ENCODE results near the gene SMIM21. TPM values are rescaled to one million over a fixed set of nuclear protein-coding genes. Genes with fewer than 3 reads are reported as not detected.

Gene SMIM21
- total RNA-seq = not detected in 2 replicates

DNA sequence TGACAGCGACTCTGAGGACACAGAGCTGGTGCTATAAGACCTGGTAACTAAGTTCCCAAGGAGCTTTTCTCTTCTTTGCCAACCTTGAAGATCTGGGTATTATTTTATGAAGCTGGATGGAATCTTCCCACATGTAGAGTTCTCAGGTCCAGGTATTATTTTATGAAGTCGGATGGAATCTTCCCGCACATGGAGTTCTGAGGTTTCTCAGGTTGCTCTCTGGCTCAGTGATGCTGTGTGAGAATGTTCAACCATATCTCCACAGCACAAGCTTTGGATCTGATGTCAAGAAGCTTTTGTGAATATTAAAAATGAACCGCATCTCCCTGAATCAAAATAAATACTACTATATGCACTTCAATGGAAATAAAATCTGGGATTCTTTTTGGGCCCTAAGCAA, at the start of gene SMIM21:
Gene SMIM21, minus strand, starts transcription at position 101 of the 400 bp plus-strand sequence. CDS start 140 bp downstream, outside the sequence.
- no peak for DNase-seq (ENCODE audit: extremely low read depth, low read depth, low spot score)

GRCh38 chr18:75475228-75475627, 47.7 kb upstream of the SMIM21 start:
- no peak for DNase-seq (ENCODE audit: extremely low read depth, low read depth, low spot score)

DNA sequence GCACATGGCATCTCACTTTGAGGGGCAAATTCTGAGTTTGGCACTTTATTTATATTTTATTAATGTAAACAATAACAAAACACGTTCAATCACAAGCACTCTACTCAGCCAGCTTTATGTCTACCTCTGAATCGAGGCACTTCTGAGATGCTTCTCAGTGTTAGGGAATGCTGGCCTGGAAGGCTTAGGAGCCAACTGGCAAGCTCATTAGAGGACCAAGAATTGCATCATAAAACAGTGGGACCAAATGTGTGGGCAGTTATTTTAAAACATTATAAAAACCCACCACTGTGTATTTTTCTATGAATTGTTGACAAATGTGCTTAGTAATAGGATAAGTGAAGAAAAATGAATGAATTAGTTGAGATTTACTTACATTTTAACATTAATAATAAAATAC, 46.8 kb upstream of the SMIM21 start:
- no peak for DNase-seq (ENCODE audit: extremely low read depth, low read depth, low spot score)

DNA sequence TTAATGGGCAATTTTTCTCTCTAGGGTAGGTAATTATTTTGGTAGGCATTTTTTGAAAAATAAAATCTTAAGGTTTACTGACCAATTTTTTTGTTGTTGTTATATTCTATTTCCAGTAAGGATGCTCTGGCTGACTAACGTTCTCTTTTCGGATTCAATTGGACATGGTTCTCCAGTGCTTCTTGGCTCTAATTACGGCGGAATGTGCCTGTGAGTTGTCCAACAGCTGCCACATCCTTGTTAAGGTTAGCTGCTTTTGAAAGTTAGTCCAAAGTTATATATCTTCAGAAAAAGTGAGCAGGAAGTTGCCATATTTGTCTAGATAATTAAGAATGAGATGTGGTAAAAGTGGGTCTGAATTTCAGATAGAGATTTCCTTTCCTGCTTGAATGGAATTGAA, 45.8 kb upstream of the SMIM21 start:
- DNase-seq (ENCODE audit: extremely low read depth, low read depth, low spot score) = no peak

DNA sequence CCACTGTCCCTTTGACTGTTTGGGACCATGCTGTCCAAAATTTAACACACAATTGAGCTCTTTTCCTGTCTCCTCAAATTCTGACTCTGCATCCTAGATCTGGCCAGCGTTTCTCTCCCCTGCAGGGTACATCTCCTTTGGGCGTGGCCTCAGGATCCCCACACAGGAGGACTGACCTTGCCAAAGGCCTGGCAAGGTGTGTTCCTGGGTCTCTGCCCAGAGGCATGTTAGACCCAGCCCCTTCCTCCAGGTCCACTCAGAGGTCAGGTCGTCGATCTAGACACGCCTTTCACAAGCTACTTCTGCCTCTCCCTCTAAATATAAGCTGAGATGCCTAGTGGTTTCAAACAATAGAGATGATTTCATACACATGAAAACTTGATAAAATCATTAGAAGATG, 45.4 kb upstream of the SMIM21 start:
- DNase-seq (ENCODE audit: extremely low read depth, low read depth, low spot score) = no peak

- no peak for DNase-seq (ENCODE audit: extremely low read depth, low read depth, low spot score)
Measured at GRCh38 chr18:75472396-75472795, 44.9 kb upstream of the SMIM21 start.

GRCh38 chr18:75471850-75472249, 44.3 kb upstream of the SMIM21 start:
- DNase-seq (ENCODE audit: extremely low read depth, low read depth, low spot score) = no peak

GRCh38 chr18:75467851-75468250, 40.3 kb upstream of the SMIM21 start:
- no peak for DNase-seq (ENCODE audit: extremely low read depth, low read depth, low spot score)

DNA sequence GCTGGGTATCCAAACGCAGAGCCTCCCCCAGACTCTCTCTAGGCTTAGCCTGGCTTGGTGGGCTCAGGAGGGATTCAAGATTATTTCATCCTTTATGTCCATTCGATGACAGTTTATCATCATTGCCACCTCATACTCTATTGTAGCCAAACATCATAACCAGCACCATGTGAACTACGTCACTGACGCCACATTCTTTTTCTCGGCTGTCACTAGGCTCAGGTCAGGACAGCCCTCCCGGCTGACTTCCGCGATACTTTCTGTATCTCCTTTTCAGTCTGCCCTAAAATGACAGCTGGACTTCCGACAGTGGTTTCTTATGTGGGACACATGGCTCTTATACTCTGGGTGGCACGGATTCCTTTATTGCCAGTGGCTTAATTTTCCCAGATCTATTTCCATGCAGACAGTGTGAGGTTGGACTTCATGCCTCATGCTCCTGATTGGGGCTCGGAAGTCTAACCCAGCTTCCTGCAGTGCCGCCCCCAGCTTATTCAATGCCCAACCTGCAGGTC, 39.8 kb upstream of the SMIM21 start:
- DNase-seq (ENCODE audit: extremely low read depth, low read depth, low spot score) = no peak

GRCh38 chr18:75464356-75464755, 36.9 kb upstream of the SMIM21 start:
- DNase-seq (ENCODE audit: extremely low read depth, low read depth, low spot score) = no peak

DNA sequence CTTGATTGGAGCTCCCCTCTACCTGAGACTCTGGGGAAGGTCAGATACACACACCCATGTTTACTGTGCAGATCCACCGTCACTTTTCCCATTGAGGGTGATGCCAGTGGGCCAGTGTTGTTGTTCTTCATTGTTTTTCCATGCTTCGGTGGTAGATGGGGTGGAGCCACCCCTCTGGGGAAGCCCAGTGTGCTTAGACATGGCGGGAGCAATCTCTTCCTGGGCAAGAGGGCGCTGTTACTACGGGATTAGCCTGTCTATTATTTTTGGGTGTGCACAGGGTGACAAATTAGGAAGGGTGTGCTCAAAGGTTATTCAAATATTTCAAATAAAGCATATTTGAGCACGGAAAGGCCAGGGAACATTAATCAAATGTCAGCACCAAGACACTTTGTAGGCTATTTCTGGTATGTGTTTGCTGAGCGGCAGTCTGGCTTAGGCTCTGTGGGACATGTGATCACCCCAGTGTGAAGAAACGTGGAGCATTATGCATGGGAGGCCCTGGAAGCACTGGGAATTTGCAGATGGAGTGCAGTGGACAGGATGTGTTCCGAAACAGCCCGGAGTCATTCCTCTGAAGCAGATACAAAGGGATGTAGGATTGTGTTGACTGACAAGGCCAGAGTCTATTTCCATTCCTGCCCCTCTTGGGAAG, 34.8 kb upstream of the SMIM21 start:
- DNase-seq (ENCODE audit: extremely low read depth, low read depth, low spot score) = no peak

DNA sequence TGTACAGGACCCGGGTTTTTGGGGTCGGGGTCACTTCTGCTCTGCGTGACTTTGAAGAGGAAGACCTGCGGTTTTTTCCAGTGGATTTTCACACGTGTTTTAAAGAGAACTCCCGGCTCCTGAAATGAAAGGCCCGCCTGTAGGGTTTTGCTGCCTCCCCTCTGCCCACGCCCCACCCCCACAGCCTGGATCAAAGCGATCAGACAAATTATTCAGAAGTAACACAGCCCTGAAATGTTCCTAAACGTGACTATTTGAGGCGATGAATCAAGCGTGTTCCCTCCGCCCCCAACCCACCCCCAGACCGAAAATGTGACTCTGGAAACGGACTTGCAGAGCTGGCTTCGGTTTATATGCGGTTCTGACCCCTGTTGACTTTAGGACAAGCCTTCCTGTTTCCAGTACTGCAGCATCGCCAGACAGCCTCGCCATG, 28.7 kb upstream of the SMIM21 start:
- no peak for DNase-seq (ENCODE audit: extremely low read depth, low read depth, low spot score)

- DNase-seq (ENCODE audit: extremely low read depth, low read depth, low spot score) = no peak
Measured at GRCh38 chr18:75455249-75456198, 28.0 kb upstream of the SMIM21 start.

GRCh38 chr18:75454022-75454795, 26.7 kb upstream of the SMIM21 start:
- no peak for DNase-seq (ENCODE audit: extremely low read depth, low read depth, low spot score)

DNA sequence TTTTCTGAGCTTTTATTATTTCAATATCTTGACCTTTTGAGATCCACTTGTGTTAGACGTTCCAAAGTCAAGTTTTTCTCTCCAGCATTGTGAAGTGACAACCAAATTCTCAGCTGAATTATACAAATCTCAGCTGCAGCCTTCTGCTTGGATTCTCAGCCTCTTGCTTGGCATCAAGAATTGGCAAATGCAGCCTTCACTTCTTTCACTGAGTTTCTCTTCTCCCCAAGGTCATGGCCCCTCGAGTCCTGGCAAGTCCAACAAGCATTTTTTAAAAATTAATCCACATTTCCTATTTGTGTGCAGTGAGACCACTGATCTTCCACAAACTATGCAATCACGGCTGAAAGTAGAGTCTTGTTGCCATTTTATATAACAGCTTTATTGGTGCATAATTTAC, 23.4 kb upstream of the SMIM21 start:
- DNase-seq (ENCODE audit: extremely low read depth, low read depth, low spot score) = no peak

GRCh38 chr18:75441896-75442295, 14.4 kb upstream of the SMIM21 start:
- no peak for DNase-seq (ENCODE audit: extremely low read depth, low read depth, low spot score)

GRCh38 chr18:75439348-75439747, 11.8 kb upstream of the SMIM21 start:
- DNase-seq (ENCODE audit: extremely low read depth, low read depth, low spot score) = no peak

GRCh38 chr18:75438891-75439290, 11.4 kb upstream of the SMIM21 start:
- no peak for DNase-seq (ENCODE audit: extremely low read depth, low read depth, low spot score)

DNA sequence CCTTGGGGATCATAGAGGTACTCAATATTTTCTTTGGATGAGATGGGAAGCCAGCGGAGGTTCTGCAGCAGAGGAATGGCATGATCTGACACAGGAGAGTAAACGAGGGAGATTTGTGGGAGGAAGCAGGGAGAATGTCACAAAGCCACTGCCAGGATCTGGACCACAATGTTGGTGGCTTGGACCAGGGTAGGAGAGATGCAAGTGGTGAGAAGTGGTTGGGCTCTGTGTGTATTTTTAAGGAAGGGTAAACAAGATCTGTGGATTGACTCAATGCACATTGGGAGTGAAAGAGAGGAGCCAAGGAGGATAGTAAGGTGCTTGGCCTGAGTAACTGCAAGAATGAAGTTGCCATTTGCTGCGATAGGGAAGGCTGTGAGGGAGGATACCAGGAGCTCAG, 10.5 kb upstream of the SMIM21 start:
- no peak for DNase-seq (ENCODE audit: extremely low read depth, low read depth, low spot score)

- DNase-seq (ENCODE audit: extremely low read depth, low read depth, low spot score) = no peak
Measured at GRCh38 chr18:75433098-75433497, 5.6 kb upstream of the SMIM21 start.

DNA sequence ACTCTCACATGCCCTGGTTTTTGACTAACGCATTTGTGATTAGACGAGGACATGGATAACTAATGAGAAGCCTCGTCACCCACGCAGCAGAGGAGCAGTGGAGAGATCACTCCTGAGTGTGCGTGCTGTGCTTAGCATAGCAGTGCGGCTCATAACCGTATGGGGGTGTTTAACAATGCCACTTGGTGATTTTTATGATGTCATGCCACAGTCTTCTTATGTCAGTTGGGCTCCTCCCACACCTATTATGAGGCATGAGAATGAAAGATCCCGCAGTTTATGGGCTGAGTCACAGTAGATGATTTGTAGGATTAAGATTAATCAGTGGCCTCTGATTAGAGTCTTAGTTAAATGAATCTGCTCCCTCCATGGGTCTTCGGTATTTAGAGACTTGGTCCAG, 2.5 kb upstream of the SMIM21 start:
- no peak for DNase-seq (ENCODE audit: extremely low read depth, low read depth, low spot score)
